ACC112 (cell line): Measurements from ENCODE around the gene KCNMA1.
A peak's percentile ranks its signal among the peaks of the same experiment; 100 is the strongest.

Experiments used
- H2AFZ ChIP-seq: fragments of 200-600 bp; sonication (generic); one replicate; pipeline ENCODE4 v1.6.0; 2017; ENCODE audit warnings: antibody characterized with exemption, low read length; ENCODE audit not compliant: unreplicated experiment
- H3K27ac ChIP-seq: fragments of 200-600 bp; sonication (generic); 2 replicates; pipeline ENCODE4 v1.5.1; 2014; ENCODE audit warnings: low read depth, mild to moderate bottlenecking, antibody characterized with exemption, low read length, moderate library complexity
- H3K27me3 ChIP-seq: fragments of 200-600 bp; sonication (generic); 2 replicates; pipeline ENCODE4 v1.6.1; 2014; ENCODE audit warnings: mild to moderate bottlenecking, antibody characterized with exemption, low read length, moderate library complexity, mixed read lengths; ENCODE audit not compliant: insufficient read depth
- H3K36me3 ChIP-seq: fragments of 200-600 bp; sonication (generic); 2 replicates; pipeline ENCODE4 v1.6.1; 2016; ENCODE audit warnings: mild to moderate bottlenecking, antibody characterized with exemption, low read length, moderate library complexity, mixed read lengths; ENCODE audit not compliant: insufficient read depth
- H3K4me1 ChIP-seq: fragments of 200-600 bp; sonication (generic); one replicate; pipeline ENCODE4 v1.6.1; 2016; ENCODE audit warnings: low read length, mixed read lengths; ENCODE audit not compliant: insufficient read depth, unreplicated experiment, control insufficient read depth
- H3K4me3 ChIP-seq: fragments of 200-600 bp; sonication (generic); 2 replicates; pipeline ENCODE4 v1.5.1; 2014; ENCODE audit warnings: mild to moderate bottlenecking, low read depth, low read length
- H3K79me2 ChIP-seq: fragments of 200-600 bp; sonication (generic); one replicate; pipeline ENCODE4 v1.6.0; 2016; ENCODE audit warnings: low read length; ENCODE audit not compliant: control insufficient read depth, unreplicated experiment, insufficient read depth

KCNMA1 gene

DNA sequence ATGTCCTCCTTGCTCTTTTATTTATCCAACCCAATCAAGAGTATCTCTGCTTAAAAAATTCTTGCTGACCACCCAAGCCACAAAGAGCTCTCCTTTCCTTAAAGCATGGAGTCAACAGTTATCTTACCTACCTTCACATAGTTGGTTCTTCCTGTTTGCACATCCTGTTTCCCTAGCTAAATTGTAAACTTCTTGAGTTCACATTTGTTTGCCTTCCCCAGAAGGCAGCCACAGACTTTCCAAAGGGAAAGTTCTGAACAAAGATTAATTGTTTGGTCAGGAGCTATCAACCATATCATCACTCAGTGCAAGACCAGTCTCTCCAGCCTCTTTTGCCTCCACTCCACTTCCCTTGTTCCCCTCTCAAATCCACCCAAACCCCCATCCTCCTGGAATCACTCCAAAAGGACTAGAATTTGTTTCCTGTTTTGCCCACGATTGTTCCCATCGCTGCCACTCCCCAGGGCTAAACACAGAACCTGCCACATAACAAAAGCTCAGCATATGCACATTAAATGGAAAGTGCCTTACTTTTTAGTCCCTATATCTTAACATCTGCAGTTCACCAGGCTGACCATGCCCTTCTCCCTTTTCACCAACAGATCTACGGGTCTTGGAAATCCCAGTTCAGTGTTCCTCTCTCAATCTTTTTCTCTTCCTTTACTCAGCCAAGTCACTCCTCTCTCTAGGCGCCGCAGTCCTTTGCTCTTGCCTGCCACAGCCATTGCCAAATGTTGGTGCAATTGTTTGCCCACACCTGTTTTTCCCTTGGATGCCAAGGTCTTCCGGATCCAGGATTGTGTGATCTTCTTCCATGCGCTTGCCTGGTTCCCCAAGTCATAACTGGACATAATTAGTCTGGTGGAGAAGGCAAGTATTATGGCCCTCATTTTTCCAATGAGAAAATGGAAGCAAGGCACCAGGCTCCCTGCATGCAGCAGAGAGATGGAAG, 265.5 kb downstream of the KCNMA1 start:
- H3K27me3 ChIP-seq = no peaks in the 10 kb centered on the region
- peaks cover 6% of the 10 kb centered on the region; the same call in 1 of the 2 replicates for H3K36me3 ChIP-seq
- H3K4me1 ChIP-seq = no peaks in the 10 kb centered on the region
- H3K79me2 ChIP-seq = no peaks in the 10 kb centered on the region
- no peak overlapping the region for H3K27ac ChIP-seq
- H3K4me3 ChIP-seq = no peak overlapping the region
- no peak overlapping the region for H2AFZ ChIP-seq

DNA sequence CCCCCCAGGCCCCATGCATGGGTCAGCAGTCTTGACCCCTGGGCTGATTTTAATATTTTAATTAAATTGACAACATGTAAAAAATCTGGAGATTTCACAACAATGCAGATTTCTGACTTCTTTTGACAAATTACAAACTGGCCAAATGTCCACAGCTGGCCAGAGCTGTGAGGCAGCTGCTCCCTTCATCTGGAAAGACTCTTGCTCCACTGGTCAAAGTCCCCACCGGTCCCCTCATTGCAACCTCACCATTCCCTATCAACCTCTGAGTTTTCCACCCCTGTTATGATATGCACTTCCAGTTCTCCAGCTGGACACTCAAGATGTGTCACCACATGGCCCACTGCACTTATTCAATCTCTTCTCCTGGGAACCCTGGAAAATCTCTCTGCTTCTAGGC, 266.2 kb downstream of the KCNMA1 start:
- H3K4me1 ChIP-seq = peaks cover 3% of the 10 kb centered on the region
- H3K79me2 ChIP-seq = no peaks in the 10 kb centered on the region
- H3K36me3 ChIP-seq = peaks cover 6% of the 10 kb centered on the region; the same call in 1 of the 2 replicates
- H2AFZ ChIP-seq = no peak overlapping the region
- no peak overlapping the region for H3K4me3 ChIP-seq
- H3K27ac ChIP-seq = no peak overlapping the region
- no peaks in the 10 kb centered on the region for H3K27me3 ChIP-seq

DNA sequence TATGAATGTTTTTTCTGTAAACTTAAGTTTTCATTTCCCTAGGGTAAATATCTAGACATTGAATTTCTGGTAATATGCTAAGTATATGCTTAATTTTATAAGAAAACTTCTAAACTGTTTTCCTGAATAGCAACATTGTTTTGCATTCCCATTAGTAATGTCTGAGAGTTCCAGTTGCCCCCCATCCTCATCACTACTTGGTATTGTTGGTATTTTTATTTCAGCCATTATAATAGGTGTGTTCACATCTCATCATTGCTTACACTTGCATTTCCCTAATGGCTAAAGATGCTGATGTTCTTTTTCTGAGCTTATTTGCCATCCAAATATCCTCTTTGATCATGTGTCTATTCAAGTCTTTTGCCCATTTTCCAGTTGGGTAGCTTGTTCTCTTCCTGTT, 269.6 kb downstream of the KCNMA1 start:
- no peak overlapping the region for H3K4me3 ChIP-seq
- peaks cover 6% of the 10 kb centered on the region; the same call in 1 of the 2 replicates for H3K36me3 ChIP-seq
- no peaks in the 10 kb centered on the region for H3K27me3 ChIP-seq
- H3K4me1 ChIP-seq = peaks cover 3% of the 10 kb centered on the region
- no peak overlapping the region for H3K27ac ChIP-seq
- H2AFZ ChIP-seq = no peak overlapping the region
- no peaks in the 10 kb centered on the region for H3K79me2 ChIP-seq

DNA sequence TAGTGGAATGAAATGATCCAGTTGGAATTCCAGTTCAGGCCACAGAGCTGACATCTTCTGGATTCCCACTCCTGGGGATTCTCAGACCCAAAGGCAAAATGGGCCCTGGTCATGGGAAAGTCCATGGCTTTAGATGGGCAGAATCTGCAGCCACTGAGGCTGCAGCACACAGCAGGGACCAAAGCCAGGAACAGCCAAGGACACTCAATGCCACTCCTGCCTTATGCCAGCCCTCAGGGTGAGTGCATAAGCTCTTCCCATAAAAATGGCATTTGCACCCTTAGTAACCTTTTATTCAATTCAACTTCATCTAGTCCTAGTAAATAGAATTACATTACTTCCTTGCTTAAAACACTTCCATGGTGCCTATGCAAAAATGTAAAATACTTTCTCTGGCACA, 274.4 kb downstream of the KCNMA1 start:
- Histone ChIP-seq H3K4me3 (no peak overlapping the region), H3K27ac (no peak overlapping the region), H3K36me3 (peaks cover 2% of the 10 kb centered on the region; the same call in 1 of the 2 replicates), H3K79me2 (no peaks in the 10 kb centered on the region), H2AFZ (no peak overlapping the region), H3K4me1 (peaks cover 7% of the 10 kb centered on the region), H3K27me3 (no peaks in the 10 kb centered on the region)

DNA sequence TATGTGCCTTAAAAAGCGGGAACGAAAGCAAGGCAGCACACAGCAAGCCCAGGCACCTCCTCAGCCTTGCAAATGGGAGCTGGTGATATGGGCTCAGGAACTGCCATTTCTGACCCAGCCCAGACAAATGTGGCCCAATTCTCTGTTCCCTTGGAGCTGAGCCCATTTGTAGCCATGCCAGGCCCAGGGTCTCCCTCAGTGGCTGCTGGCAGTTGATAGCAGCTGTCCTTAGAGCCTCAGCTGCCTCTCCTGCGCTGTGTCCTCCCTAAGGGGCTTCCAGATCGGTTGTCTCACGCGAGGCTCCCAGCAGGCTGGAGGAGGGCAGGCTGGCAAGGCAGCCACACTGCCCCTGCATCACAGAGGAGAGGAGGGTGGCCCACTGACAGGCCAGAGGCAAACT, 275.8 kb downstream of the KCNMA1 start:
- Histone ChIP-seq H3K4me3 (no peak overlapping the region), H3K4me1 (peaks cover 18% of the 10 kb centered on the region), H3K27me3 (no peaks in the 10 kb centered on the region), H3K79me2 (no peaks in the 10 kb centered on the region), H3K27ac (no peak overlapping the region), H3K36me3 (no peaks in the 10 kb centered on the region), H2AFZ (no peak overlapping the region)

DNA sequence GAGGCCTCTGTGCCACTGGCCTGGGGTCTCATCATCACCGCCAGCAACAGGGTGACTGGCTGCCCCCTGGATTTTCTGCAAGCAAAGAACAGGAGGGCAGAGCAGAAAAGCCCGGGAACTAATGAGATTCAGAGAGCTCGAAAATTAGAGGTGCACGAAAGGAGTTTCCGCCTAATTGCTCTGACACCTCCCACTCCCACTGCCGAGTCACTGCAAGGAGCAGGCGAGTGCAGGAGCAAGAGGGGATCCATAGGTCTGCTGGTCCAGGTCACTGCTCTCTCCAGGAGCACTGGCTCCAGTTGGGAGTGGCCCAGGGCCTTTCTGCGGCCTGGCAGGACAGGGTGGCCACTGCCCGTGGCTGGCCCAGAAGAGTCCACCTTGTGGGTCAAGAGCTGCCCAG, 276.2 kb downstream of the KCNMA1 start:
- peaks cover 21% of the 10 kb centered on the region for H3K4me1 ChIP-seq
- H3K79me2 ChIP-seq = no peaks in the 10 kb centered on the region
- H3K27ac ChIP-seq = no peak overlapping the region
- no peak overlapping the region for H2AFZ ChIP-seq
- no peaks in the 10 kb centered on the region for H3K36me3 ChIP-seq
- H3K27me3 ChIP-seq = no peaks in the 10 kb centered on the region
- no peak overlapping the region for H3K4me3 ChIP-seq

GRCh38 chr10:77360835-77361234, 276.8 kb downstream of the KCNMA1 start:
- no peaks in the 10 kb centered on the region for H3K79me2 ChIP-seq
- no peak overlapping the region for H3K4me3 ChIP-seq
- H2AFZ ChIP-seq = no peak overlapping the region
- H3K27me3 ChIP-seq = no peaks in the 10 kb centered on the region
- H3K27ac ChIP-seq = no peak overlapping the region
- H3K4me1 ChIP-seq = peaks cover 27% of the 10 kb centered on the region
- H3K36me3 ChIP-seq = no peaks in the 10 kb centered on the region

- H3K27ac ChIP-seq = no peak overlapping the region
- no peak overlapping the region for H3K4me3 ChIP-seq
- H2AFZ ChIP-seq = no peak overlapping the region
- no peaks in the 10 kb centered on the region for H3K79me2 ChIP-seq
- peaks cover 30% of the 10 kb centered on the region for H3K4me1 ChIP-seq
- H3K27me3 ChIP-seq = no peaks in the 10 kb centered on the region
- H3K36me3 ChIP-seq = no peaks in the 10 kb centered on the region
These were observed 277.6 kb downstream of the KCNMA1 start for GRCh38 chr10:77359950-77360520.

DNA sequence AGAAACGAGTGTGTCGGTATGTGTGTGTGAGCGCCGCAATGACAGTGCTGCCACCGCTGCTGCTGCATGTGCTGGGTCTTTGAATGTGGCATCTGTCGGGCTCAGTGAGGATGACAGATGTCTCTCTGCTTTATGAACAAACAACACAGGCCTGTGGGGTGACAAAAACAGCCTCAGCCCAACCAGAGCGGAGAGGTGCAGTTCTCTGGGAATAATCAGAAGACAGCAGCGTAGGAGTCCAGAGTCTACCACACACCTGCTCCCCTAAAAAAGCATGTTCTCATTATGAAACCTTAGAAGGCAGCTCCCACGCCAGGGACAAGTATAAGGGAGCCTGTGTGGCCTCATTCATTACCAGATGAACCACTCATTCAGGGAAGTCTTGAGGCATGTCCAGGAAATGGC, 278.3 kb downstream of the KCNMA1 start:
- no peaks in the 10 kb centered on the region for H3K79me2 ChIP-seq
- H3K4me1 ChIP-seq = peaks cover 30% of the 10 kb centered on the region
- H2AFZ ChIP-seq = no peak overlapping the region
- H3K36me3 ChIP-seq = no peaks in the 10 kb centered on the region
- no peaks in the 10 kb centered on the region for H3K27me3 ChIP-seq
- no peak overlapping the region for H3K4me3 ChIP-seq
- H3K27ac ChIP-seq = no peak overlapping the region

- Histone ChIP-seq H3K4me1 (peaks cover 30% of the 10 kb centered on the region), H3K4me3 (no peak overlapping the region), H3K27ac (peak overlapping the region; percentile 95; the same call in 1 of the 2 replicates), H2AFZ (no peak overlapping the region), H3K27me3 (no peaks in the 10 kb centered on the region), H3K79me2 (no peaks in the 10 kb centered on the region), H3K36me3 (no peaks in the 10 kb centered on the region)
These were observed 279.0 kb downstream of the KCNMA1 start for GRCh38 chr10:77358656-77359055.
